Activated CD4-positive, alpha-beta T cell treated with anti-CD3 and anti-CD28 coated beads, Interleukin-2, amount 50 U/mL, for 16 hours (primary cell): ENCODE data around the gene ZBTB18.
A peak's percentile ranks its signal among the peaks of the same experiment; 100 is the strongest.

Experiments used
- DNase-seq: peaks from one replicate; pipeline ENCODE4 v3.0.0-alpha.2; 2020

Gene ZBTB18

GRCh38 chr1:244064621-244065020 lies 13.5 kb downstream of the ZBTB18 start:
- no peak for DNase-seq

- no peak for DNase-seq
Observed at GRCh38 chr1:244065063-244065793, 14.1 kb downstream of the ZBTB18 start.

GRCh38 chr1:244065960-244066388 lies 14.9 kb downstream of the ZBTB18 start:
- DNase-seq = no peak

DNA sequence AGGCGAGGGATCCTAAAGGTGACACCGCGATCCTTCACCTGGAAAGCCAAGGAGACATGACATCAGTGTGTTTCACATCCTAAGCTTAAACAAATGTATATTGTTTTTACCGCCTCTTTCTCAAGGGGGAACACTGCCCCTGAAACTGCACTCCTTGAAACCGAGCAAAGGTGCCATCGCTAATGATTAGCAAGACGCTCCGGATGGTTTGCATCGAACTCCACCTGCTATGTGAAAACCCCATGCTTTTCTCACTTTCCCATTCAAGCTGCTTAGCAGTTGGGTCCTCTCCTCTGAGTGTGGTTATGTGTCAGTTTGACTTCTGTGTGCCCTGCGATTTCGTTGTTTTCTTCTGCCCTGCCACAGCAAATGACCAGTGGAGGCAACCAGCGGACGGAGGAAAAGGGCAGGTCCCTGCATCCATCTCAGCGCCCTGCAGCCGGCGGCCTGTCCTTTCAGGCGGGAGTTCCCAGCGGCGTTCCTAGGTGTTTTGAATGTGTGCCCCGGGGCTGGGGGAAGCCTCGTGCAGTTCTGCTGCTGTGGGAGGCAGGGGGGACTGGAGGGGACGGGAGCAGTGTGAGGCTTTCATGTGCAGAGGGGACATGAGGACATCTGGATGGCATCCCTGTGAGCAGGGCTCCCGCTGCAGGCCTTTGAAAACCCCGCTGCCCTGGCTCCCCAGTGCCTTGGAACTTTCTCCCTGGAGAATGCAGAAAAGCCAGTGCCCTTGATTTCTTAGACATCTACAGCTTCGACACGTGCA lies 16.1 kb downstream of the ZBTB18 start:
- DNase-seq = no peak

DNA sequence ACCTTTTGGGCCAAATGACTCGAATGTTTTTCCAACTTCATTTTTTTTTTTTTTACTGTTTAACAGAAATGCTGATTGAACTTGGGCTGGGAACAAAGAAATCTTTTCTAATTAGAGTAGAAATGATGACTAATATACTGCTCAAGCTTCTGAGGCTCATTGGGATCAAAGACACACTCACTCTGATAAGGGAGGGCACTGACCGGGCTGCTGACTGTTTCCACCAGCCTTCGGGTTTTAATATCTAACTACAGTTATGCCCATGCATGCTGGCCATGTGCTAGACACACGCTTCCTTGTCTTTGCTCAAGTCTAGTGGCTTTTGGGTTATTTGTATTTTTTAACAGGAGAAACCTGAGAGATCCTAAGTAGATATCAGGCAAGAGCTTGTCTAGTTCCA lies 16.8 kb downstream of the ZBTB18 start:
- no peak for DNase-seq

DNA sequence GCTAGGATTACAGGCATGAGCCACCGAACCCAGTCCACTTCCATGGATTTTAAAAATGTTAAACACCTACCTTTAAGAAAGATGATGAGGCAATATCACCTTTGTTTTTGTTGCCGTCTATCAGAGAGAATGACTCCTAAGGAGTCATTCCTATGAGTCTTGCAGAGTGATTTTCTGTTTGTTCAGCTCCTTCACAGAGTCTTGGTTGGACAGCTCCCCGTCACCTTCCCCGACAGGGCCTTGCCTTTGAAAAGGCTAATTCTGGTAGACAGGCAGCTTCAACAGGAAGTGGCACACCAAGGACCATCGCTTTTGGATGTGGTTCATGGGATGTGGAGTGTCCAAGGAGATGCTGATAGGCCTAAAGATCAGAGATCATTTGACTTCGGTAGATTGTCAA lies 17.5 kb downstream of the ZBTB18 start:
- no peak for DNase-seq

DNA sequence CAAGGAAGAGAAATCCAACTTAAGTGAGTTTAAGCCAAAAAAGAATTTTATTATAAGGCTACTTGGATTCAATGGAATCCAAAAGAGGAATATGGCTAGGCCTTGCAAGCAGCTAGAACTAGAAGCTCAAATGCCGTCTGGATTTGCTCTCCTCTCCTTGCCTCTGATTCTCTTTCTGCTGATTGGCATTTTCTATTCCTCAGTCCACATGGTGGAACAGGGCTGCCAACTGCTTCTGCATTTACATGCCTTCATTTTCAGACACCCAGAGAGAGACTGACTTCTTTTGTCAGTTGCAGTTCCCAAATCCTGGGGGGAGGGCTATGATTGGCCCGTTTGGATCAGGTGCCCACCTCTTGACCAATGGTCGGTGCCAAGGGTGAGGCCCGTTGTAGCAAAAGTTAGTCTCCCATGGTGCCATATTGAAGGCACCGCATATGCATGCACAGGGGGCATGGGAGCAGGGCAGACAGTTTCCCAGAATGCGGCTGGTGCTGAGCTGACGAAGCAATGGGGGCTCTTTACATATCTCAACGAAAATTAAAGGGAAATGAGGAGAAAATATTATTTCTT lies 18.3 kb downstream of the ZBTB18 start:
- no peak for DNase-seq

GRCh38 chr1:244074559-244075171 lies 23.6 kb downstream of the ZBTB18 start:
- DNase-seq = peak; percentile 37

GRCh38 chr1:244075247-244075722 lies 24.2 kb downstream of the ZBTB18 start:
- DNase-seq = no peak

- no peak for DNase-seq
Observed at GRCh38 chr1:244076740-244077139, 25.7 kb downstream of the ZBTB18 start.

GRCh38 chr1:244077473-244078220 lies 26.6 kb downstream of the ZBTB18 start:
- no peak for DNase-seq

- DNase-seq = no peak
Observed at GRCh38 chr1:244080343-244080929, 29.4 kb downstream of the ZBTB18 start.

GRCh38 chr1:244082969-244083368 lies 31.9 kb downstream of the ZBTB18 start:
- DNase-seq = no peak

GRCh38 chr1:244083383-244083943 lies 32.4 kb downstream of the ZBTB18 start:
- no peak for DNase-seq

GRCh38 chr1:244084763-244085162 lies 33.7 kb downstream of the ZBTB18 start:
- DNase-seq = no peak

GRCh38 chr1:244085891-244086290 lies 34.8 kb downstream of the ZBTB18 start:
- DNase-seq = no peak

DNA sequence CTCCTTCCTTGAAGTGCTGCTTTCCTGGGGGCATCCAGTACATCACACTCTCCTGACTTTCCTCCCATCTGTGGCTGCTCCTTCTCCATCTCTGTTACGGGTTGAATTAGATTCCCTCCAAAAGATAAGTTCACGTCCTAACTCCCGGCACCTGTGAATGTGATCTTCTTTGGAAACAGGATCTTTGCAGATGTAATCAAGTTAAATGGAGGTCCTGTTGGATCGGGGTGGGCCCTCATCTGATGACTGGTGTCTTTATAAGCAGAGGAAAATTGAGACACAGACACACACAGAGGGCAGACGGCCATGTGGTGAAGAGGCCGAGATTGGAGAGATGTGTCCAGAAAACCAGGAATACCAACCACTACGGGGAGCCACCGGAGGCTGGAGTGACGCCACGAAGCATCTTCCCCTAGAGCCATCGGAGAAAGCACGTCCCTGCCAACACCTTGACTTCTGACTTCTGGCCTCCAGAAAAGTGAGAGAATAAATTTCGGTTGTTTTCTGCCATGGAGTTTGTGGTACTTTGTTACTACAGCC lies 36.0 kb downstream of the ZBTB18 start:
- no peak for DNase-seq

- no peak for DNase-seq
Observed at GRCh38 chr1:244087611-244088010, 36.5 kb downstream of the ZBTB18 start.

GRCh38 chr1:244088161-244088560 lies 37.1 kb downstream of the ZBTB18 start:
- no peak for DNase-seq

GRCh38 chr1:244089561-244089960 lies 38.5 kb downstream of the ZBTB18 start:
- no peak for DNase-seq

- no peak for DNase-seq
Observed at GRCh38 chr1:244090645-244091044, 39.6 kb downstream of the ZBTB18 start.
